Cardiac ventricle fibroblast (primary cell): ENCODE measurements around the gene MORN4. TPM values are rescaled to one million over a fixed set of nuclear protein-coding genes. Genes with fewer than 3 reads are reported as not detected.

Experiments used
- total RNA-seq: library from RNA; depleted of rRNA; stranded (reverse); fragments of >200 nt; gene quantifications from 2 replicates; pipeline ENCODE4 v1.2.3, GENCODE V29; 2015

Gene MORN4
- total RNA-seq: 2.7 and 15.4 TPM in 2 replicates

GRCh38 chr10:97632949-97633884, at the start of gene MORN4:
TSS of gene MORN4 (minus strand) at chr10:97633500. CDS start at chr10:97619653, 13,847 bp downstream.

GRCh38 chr10:97640174-97640867, 7.0 kb upstream of the MORN4 start, which contains the start of gene PI4K2A:
TSS of gene PI4K2A (plus strand) at chr10:97640671. CDS start at chr10:97640743, 72 bp downstream.

GRCh38 chr10:97589479-97589878, 43.8 kb downstream of the MORN4 start, which contains the start of gene C10orf62:
TSS of gene C10orf62 (plus strand) at chr10:97589721. CDS start at chr10:97589898, 177 bp downstream.

GRCh38 chr10:97584060-97584797, 49.1 kb downstream of the MORN4 start, which contains the start of gene HOGA1:
TSS of gene HOGA1 (plus strand) at chr10:97584389. CDS start at chr10:97584704, 315 bp downstream.

GRCh38 chr10:97572214-97572989, 60.9 kb downstream of the MORN4 start, which contains the start of gene ANKRD2:
TSS of gene ANKRD2 (plus strand) at chr10:97572779. CDS start at chr10:97572789, 10 bp downstream.

Other genes with a start within 250 kb of the MORN4 start
- gene RRP12, start 232.2 kb downstream of the MORN4 start, total RNA-seq: 13.1 and 23.2 TPM in 2 replicates
- gene PGAM1, start 207.3 kb downstream of the MORN4 start, total RNA-seq: 296 and 398 TPM in 2 replicates
- gene EXOSC1, start 187.5 kb downstream of the MORN4 start, total RNA-seq: 21.7 and 22.3 TPM in 2 replicates
- gene ZDHHC16, start 187.3 kb downstream of the MORN4 start, total RNA-seq: 20.1 and 24.5 TPM in 2 replicates
- gene MMS19, start 135.1 kb downstream of the MORN4 start, total RNA-seq: 96.3 and 108 TPM in 2 replicates
- gene UBTD1, start 134.6 kb downstream of the MORN4 start, total RNA-seq: 48.3 and 48.9 TPM in 2 replicates
- not detected in 2 replicates for gene ANKRD2, start 60.7 kb downstream of the MORN4 start, total RNA-seq
- gene HOGA1, start 49.1 kb downstream of the MORN4 start, total RNA-seq: not detected in 2 replicates
- not detected in 2 replicates for gene C10orf62, start 43.8 kb downstream of the MORN4 start, total RNA-seq
- 17.5 and 19.1 TPM in 2 replicates for gene PI4K2A, start 7.2 kb upstream of the MORN4 start, total RNA-seq
- gene AVPI1, start 53.7 kb upstream of the MORN4 start, total RNA-seq: 6.4 and 6.8 TPM in 2 replicates
- gene MARVELD1, start 80.2 kb upstream of the MORN4 start, total RNA-seq: 42.2 and 42.3 TPM in 2 replicates
- 11.2 and 11.4 TPM in 2 replicates for gene ZFYVE27, start 103.6 kb upstream of the MORN4 start, total RNA-seq
- gene SFRP5, start 138.5 kb upstream of the MORN4 start, total RNA-seq: 0.10 and 0.19 TPM in 2 replicates
- not detected in 2 replicates for gene GOLGA7B, start 216.3 kb upstream of the MORN4 start, total RNA-seq